HUDEP-2 (cell line): Measurements from ENCODE around the gene SDSL.

Source experiments
- DNase-seq, 76 experiments: peaks; one replicate each; lab custom pipeline; 2025; ENCODE audit not compliant: unreplicated experiment in 76 of 76; lab: John Stamatoyannopoulos, UW

SDSL gene

GRCh38 chr12:113477842-113478215, 55.6 kb downstream of the SDSL start:
- no peak for DNase-seq

DNA sequence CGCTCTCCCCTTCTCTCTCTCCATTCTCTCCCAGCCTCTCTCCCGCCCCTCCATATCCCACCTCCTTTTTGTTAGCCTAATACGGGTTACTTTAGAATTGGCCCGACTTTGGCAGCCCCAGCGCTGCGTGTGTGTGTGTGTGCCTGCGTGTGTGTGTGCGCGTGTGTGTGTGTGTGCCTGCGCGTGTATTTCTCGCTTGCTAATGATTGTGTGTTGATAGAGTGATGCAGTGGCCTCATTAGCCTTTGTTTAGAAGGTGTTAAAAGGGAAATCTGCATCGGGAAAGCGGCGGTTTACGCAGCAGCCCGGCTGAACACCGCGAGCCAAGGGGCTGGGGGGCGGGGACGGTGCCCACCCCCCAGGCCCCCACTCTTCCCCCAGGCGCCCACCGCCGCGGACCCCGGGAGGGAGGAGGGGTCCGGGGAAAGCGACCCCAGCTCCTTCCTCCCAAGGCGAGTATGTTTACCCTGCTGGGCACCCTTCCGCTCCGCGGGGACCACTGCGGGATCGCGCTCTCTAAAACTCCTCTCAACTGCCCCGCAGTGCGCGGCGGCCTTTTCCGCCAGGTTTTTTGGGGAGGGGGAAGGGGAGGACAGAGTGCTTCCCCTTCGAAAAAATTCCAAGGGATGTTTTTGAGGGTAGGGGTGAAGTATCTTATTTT, 56.3 kb downstream of the SDSL start:
- no peak for DNase-seq

GRCh38 chr12:113479216-113479589, 57.0 kb downstream of the SDSL start:
- no peak for DNase-seq

GRCh38 chr12:113479590-113480335, 57.6 kb downstream of the SDSL start:
- peak in 19 of 76 experiments; percentile 3 to 46 (median 13) for DNase-seq

GRCh38 chr12:113480336-113480971, 58.3 kb downstream of the SDSL start:
- DNase-seq = no peak

DNA sequence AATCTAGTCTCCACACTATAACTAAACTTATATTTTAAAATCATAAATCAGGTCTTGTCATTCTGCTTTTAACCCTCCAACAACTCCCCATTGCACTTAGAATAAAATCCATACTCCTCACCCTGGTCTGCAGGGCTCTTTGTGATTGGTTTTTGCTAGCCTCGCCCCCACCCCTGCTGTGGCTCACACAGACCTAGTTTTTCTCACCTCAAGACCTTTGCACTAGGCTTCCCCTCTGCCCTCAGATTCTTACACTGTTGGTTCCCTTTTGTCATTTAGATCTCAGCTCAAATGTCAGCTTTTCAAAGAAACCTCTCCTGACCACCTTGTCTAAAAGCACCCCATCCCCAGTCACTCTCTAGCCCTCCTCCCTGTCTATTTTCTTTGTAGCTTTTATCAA, 60.2 kb downstream of the SDSL start:
- no peak for DNase-seq

DNA sequence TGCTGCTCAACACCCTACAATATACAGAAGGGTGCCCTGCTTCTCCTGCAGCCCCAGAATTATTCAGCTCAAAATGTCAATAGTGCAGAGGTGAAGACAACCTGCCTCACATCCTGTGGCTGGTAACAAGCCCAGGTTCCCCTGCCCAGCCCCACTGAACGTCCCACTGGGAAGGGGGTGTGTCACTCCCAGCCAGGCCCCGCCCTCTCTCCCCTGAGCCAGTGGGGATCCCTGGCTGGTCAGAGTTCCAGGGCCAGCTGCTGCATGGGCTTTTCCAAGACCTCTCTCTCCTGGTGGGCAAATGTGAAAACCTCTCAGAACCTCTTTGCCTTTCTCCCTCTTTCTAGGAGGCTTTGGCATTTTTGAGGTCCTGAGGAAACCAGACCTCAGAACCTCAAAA, 63.1 kb downstream of the SDSL start:
- no peak for DNase-seq

DNA sequence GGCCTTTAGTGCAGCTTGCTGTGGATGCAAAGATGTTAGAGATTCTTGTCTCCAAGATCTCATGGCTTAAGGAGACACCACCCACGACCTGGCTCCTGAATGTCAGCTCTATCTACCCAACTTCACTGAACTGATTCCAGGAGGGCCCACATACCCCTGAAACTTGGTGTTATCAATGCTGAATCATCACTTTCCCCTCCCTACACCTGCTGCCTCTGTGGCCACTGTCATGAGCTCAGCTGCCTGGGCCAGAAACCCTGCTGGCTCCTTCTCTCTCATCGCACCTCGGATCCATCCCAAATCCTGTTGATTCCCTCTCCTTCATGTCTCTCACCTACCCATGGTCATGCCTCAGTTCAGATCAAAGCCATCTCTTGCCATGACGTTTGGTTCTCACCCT, 64.5 kb downstream of the SDSL start:
- DNase-seq = no peak
